T-helper 22 cell (primary cell): ENCODE measurements around the gene MOB3B.

Source experiments
- DNase-seq: peaks from one replicate; pipeline ENCODE4 v3.0.0-alpha.2; 2020; ENCODE audit warnings: low read depth

MOB3B gene

GRCh38 chr9:27385606-27386322 is 143.8 kb downstream of the MOB3B start:
- no peak for DNase-seq

GRCh38 chr9:27384262-27385014 is 145.2 kb downstream of the MOB3B start:
- no peak for DNase-seq

- DNase-seq: no peak
Observed at GRCh38 chr9:27383524-27383923, 146.1 kb downstream of the MOB3B start.

- DNase-seq: no peak
Observed at GRCh38 chr9:27382975-27383374, 146.6 kb downstream of the MOB3B start.

DNA sequence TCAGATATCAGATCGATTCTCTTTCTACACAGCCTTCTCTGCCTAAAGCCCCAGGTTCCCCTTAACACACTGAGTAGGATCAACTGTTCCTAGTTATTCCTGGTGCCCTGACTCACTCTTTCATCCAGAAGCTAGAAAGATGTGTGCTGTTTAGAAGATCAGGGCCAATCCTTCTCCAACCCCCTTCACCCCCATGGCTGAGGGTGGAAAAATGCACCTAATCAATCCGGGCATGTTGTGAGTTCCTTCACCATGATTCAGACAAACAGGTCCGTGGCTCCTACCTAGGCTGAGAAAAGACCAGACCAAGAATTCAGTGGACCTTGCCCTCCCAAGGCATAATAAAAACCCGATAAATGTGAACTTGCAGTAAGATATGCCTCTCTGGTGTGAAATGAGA is 147.3 kb downstream of the MOB3B start:
- no peak for DNase-seq

GRCh38 chr9:27379311-27380251 is 150.0 kb downstream of the MOB3B start:
- DNase-seq: no peak

DNA sequence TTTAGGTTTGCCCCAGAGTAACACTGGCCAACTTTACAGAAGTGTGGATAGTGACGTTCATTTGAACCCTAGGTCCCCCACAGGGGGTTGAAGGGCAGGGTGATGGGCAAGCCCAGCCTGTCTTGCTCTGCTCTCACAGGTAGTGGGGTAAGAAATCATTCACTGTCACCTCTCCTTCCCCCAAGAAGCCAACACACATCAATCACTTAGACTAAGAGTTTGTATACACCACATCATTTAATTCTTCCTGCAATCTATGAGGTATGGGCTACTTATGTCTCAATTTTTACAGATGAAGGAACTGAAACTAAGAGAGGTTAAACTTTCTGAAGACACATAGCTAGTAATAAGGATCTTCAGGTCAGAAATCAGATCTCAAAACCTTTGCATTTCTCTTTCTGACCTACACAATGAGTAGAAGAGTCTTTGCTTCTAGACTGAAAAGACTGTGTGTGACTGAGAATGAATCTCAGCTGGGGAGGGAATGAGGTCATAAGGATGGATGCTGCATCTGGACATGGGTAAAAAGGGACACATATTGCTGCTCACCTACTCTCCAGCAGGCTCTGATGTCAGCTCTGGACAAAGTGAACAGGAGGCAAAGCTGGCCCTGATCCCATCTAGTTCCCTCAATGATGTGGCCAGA is 151.7 kb downstream of the MOB3B start:
- no peak for DNase-seq

- DNase-seq: no peak
Observed at GRCh38 chr9:27377147-27377807, 152.3 kb downstream of the MOB3B start.

DNA sequence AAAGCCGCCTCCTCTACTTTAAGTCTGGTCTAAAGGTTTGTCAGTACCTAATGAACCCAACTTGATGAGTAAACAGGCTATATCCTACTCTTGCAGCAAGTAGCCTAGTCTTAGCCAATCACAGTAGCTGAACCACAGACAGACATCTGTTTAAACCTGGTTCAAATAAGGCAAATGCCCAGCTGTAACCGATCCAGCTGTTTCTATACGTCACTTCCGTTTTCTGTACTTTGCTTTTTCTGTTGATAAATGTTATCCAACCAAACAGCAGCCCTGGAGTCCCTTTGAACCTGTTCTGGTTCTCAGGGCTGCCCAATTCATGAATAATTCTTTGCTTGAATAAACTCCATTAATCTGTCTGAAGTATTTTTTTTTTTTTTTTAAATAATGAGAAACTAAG is 155.8 kb downstream of the MOB3B start:
- no peak for DNase-seq

- no peak for DNase-seq
Observed at GRCh38 chr9:27372615-27373014, 157.0 kb downstream of the MOB3B start.

- DNase-seq: no peak
Observed at GRCh38 chr9:27371382-27371781, 158.2 kb downstream of the MOB3B start.

- DNase-seq: no peak
Observed at GRCh38 chr9:27369591-27369990, 160.0 kb downstream of the MOB3B start.

DNA sequence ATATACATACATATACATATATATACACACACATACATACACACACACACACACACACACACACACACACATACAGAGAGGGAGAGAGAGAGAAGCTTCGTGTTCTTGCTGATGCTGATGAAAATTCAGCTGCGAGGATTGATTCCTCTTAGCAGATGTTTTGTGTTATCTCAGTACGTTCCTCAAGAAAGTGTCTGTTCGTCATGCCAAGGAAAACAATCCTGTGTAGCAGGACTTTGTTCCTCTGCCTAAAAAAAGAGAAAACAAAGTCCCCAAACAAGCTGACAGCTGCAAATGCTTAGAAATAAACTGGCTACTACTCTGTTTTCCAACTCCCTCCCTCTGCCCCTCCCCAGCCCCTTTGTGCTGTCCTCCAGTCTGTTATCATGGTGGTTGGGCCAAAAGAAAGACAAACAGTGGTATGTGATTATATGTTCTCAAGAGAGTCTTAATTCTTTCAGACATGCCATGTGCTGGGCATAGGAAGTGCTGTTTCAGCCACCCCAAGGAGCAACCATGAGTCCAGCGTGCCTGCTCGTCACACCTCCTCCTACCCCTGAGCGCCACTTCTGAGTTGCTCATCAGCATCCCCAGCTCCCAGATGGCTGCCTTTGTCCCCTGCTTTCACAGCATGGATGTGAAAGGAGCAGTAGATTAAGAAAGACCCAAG is 161.2 kb downstream of the MOB3B start:
- DNase-seq: no peak

DNA sequence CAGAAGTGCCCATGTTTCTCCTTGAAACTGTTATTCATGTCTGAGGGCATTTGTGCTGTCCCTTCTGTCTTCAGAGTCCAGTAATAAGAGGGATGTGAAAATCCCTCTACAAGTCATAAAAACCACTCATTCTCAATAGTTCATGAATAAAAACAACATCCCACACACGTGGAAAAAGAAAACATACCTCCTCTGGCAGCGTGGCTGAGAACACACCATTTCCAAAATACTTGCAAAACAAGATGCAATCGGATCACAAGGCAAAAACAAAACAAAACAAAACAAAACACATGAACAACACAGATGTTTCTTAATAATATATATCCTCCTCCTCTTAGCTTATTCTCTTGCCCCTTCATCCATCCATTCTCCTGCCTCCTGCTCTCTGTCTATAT is 161.7 kb downstream of the MOB3B start:
- DNase-seq: no peak

GRCh38 chr9:27367175-27367798 is 162.3 kb downstream of the MOB3B start:
- no peak for DNase-seq

GRCh38 chr9:27365707-27366376 is 163.8 kb downstream of the MOB3B start:
- DNase-seq: no peak

DNA sequence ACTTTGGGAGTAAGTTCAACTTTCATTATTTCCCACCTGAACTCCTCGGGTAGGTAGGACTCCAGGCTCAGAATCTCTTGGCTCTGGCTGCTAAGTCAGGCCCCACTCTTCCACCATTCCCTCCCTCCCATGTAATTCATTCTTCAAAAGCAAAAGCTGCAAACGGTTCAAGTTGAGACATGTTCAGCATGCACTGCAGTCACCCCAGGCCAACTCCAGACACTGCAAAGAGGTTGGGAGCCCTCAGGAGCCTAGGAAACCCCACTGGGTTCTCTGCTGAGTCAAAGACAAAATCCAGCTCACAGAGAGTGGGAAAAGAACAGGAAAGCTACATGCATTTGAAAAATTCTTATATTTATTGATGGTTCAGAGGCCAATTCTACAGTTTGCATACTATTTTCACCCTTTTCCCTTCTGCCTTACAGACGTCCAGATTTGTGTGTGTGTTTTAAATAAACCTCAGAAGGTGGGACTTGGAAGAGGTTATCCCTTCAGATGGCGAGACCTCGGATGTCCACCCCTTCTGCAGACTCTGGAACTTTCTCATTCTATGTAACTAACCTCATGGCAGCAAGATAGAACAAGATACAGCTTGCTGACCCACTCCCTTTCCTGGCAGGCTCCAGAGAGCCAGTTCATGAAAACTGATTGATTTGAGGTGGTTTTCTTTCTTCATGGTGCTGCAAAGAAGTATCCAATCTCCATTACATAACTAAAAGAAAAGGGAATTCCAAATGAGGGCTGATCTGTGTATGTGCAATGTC is 167.0 kb downstream of the MOB3B start:
- no peak for DNase-seq

- no peak for DNase-seq
Observed at GRCh38 chr9:27361492-27361891, 168.1 kb downstream of the MOB3B start.

GRCh38 chr9:27359763-27360162 is 169.9 kb downstream of the MOB3B start:
- no peak for DNase-seq
